Esophagus mucosa (tissue), 1 donor: Measurements from ENCODE around the gene RHBDL1. TPM values are rescaled to one million over a fixed set of nuclear protein-coding genes. Genes with fewer than 3 reads are reported as not detected.

Source experiments
- ATAC-seq: fragments of 200-7000 bp; cut with Tn5 transposase; one replicate; pipeline ENCODE4 v1.9.1; 2020
- total RNA-seq: library from RNA; stranded (reverse); gene quantifications from one replicate; pipeline ENCODE4 v1.2.4, GENCODE V29; 2023
- donor health status: DM: yes; HTN: yes; CAD: no.

Gene RHBDL1
- total RNA-seq, 1 donor from 2014 or later, result 1.0 TPM

GRCh38 chr16:675884-676564 is 553 bp downstream of the RHBDL1 start:
- no peak for ATAC-seq

DNA sequence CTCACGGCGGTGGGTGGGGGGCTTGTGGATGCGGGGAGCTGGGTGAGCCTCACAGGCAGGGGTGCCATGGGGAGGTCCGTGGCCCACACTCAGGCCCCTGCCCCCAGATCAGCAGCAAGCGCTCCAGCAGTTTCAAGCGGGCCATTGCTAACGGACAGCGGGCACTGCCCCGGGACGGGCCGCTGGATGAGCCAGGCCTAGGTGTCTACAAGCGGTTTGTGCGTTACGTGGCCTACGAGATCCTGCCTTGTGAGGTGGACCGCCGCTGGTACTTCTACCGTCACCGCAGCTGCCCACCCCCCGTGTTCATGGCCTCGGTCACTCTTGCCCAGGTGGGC is 1.1 kb downstream of the RHBDL1 start:
- no peak for ATAC-seq

DNA sequence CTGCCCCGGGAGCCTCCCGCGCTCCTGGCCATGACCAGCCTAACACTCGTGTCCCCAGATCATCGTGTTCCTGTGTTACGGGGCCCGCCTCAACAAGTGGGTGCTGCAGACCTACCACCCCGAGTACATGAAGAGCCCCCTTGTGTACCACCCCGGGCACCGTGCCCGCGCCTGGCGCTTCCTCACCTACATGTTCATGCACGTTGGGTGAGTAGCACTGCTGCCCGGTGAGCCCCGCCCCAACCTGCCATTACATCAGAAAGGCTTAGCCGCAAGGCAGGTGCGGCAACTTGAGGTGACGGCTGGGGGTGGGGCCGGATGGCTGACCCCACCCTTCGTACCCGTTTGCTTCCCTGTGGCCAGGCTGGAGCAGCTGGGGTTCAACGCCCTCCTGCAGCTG is 1.4 kb downstream of the RHBDL1 start:
- peak; percentile 67 for ATAC-seq

GRCh38 chr16:677316-678190 is 2.1 kb downstream of the RHBDL1 start:
- peak; percentile 0 for ATAC-seq

DNA sequence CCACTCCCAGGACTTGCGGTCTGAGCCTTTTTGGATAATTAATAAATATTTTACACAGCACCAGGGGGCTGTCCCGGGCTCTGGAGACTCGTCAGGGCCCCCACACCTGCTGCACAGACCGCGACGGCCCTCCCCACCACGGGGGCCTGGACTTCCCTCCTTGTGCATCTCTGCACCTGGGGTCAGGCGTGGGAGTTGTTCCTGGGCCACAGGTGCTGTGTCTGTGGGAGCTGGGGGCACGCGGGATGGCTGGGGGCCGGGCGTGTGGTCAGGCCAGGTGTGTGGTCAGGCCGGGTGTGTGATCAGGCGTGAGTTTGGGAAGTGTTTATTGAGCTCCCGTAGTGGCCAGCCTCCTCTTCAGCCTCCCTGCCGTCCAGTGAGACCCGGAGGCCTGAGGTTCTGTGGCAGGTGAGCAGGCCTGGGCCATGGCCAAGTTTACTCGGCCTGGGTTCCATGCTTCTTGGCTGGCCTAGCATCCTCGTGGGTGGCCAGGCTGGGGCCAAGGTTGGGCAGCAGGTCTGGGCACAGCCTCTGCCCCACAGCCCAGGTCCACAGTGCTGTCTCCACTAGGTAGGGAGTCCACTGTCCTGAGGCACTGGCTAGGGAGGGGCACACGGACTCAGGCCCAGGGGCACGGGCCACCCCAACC is 2.9 kb downstream of the RHBDL1 start:
- ATAC-seq, result no peak

DNA sequence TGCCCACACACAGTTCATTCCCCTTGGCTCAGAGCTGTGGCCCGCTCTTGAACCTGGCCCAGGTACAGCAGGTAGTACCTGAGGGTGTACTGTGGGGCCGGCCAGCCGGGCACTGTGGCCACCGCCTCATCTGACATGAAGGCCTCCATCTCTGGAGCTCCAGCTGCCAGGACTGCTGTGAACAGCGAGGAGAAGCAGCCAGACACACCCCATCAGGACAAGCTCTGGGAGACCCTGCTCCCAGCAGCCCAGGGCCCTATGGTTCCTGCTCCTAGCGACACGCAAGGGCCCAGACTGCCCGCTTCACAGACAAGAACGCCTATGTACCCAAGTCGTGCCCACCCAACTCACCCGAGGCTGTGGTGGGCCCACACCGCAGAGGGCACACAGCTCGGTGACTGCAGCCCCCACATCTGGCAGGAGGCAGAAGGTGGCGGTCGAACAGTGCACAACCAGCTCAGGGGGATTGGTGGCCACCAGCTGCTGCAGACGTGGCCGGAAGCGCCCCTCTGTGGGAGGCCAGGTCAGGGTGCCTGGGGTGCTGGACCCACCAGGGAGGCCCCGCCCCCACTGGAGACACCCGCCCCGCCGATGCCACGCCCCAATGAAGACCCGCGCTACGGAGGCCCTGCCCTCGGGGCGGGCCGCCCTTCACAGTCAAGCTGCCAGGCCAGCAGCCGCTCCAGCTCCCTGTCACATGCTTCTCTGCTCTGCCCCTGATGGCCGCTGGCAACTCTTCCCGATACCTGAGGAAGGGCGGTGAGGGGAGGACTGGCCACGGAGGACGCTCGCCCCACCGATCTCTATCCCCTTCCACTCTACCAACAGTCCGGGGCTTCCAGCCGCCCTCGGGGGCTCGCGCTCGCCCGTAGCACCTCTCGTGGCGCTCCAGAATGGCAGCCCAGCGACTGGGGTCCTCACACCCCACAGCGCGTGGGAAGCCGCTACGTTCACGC is 3.7 kb downstream of the RHBDL1 start:
- no peak for ATAC-seq

- peak; percentile 60 for ATAC-seq
Observed at GRCh38 chr16:679814-680624, 4.5 kb downstream of the RHBDL1 start, which contains the start of gene STUB1. TSS of gene STUB1 (plus strand) at chr16:680410. CDS start at chr16:680526, 116 bp downstream.

DNA sequence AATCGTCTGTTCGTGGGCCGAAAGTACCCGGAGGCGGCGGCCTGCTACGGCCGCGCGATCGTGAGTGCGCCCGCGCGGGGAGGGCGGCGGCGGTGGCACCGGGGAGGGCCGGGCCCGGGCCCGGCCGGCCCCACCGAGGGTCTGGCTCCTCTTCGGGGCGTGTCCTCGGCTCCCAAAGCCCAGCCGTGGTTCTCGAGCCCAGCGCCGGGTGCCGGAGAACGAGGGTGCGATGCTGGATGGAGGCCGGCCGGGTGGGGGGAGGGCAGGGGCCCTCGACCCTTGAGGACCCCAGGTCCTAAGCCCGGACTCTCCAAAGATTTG is 5.1 kb downstream of the RHBDL1 start:
- ATAC-seq, result no peak

DNA sequence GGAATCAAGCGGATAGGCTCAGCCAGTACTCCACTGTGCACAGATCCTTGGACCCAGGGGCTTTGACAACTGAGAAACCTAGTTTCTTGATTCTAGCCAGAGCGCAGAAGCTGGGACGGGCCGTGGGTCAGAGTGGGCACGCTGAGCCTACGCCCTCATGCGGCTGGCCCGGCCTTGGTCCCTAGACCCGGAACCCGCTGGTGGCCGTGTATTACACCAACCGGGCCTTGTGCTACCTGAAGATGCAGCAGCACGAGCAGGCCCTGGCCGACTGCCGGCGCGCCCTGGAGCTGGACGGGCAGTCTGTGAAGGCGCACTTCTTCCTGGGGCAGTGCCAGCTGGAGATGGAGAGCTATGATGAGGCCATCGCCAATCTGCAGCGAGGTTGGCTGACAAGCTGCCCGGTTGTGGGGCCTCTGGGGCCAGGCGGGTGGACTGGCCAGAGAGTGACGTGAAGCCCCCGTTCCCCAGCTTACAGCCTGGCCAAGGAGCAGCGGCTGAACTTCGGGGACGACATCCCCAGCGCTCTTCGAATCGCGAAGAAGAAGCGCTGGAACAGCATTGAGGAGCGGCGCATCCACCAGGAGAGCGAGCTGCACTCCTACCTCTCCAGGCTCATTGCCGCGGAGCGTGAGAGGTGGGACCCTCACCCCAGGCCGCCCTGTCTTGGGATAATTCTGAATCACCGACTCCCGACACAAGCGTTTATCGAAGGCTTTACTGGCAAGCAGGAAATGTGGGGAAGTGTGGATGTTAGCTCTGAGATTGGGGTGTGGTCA is 5.7 kb downstream of the RHBDL1 start:
- ATAC-seq, result no peak

DNA sequence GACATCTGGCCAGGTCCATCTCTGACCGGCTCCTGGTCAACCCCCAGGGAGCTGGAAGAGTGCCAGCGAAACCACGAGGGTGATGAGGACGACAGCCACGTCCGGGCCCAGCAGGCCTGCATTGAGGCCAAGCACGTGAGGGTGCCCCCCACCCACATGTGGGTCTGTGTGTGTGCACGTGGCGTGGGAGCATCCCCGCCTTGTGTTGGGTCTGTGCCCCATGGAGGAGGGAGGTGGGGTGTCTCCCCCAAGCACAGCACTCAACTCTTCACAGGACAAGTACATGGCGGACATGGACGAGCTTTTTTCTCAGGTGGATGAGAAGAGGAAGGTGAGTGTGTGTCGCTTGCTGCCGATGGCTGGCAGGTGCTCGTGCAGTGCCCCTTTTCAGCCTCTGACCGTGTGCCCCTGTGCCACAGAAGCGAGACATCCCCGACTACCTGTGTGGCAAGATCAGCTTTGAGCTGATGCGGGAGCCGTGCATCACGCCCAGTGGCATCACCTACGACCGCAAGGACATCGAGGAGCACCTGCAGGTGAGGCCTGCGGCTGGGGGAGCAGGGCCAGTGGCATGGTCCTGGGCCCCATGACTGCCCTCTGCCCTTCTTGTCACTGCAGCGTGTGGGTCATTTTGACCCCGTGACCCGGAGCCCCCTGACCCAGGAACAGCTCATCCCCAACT is 6.4 kb downstream of the RHBDL1 start:
- ATAC-seq, result no peak

DNA sequence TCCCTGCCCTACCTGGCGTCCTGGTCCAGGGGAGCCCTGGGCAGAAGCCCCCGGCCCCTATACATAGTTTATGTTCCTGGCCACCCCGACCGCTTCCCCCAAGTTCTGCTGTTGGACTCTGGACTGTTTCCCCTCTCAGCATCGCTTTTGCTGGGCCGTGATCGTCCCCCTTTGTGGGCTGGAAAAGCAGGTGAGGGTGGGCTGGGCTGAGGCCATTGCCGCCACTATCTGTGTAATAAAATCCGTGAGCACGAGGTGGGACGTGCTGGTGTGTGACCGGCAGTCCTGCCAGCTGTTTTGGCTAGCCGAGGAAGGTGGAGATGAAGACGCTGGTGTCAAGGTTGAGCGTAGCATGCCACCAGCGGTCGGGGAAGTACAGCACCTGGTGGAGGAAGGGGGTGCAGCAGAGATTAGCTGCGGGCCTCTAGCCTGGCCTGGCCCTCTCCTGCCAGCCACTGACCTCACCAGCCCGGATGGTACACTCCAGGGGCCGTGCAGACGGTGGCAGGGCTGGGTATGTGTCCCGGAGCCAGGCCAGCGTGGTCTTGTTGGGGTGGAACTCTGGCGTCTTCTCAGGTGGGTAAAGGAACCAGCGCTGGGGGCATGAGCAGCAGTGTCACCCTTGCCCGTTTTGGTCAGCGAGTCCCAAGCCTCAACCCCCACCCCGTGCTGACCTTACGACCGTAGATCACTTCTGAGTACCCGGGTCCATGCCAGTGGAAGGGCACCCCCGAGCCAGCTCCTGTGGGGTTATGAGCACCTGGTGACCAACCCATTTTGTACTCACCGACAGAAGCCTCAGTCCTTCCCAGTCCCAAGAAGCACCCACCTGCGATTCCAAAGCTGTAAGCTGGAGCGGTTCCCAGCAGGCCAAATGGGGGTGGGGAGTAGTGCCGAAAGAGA is 7.3 kb downstream of the RHBDL1 start:
- no peak for ATAC-seq

GRCh38 chr16:683396-684070 is 8.1 kb downstream of the RHBDL1 start:
- peak; percentile 0 for ATAC-seq

DNA sequence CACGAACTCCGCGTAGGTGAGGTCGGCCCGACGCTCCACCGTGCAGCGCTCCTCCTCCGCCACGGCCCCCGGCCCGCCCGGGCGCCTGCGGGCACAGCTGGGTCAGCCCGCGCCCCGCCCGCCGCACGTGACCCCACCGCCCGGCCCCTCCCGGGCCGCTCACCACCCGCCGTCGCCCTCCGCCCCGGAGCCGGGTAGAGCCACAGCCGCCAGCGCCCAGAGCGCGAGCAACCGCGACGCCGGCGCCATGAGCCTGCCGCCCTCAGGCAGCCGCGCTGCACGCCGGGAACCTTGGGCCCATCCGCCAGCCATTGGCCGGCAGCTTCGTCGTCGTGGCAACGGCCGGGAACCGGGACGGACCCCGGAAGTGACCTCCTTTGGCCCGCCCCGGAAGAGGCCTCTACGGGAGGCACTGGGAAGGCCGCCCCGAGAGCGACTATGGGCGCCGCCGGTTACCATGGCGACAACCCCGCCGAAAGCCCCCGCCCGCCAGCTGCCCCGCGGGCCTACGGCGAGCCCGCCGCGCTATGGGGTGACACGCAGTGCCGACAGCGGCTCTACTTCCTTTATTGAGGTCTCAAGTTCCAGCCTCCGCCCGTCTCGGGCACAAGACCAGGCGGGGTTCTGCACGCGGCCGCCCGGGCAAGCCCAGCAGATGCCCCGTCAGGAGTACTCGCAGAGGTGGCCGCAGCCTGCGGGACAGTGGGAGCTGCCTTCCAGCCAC is 8.8 kb downstream of the RHBDL1 start, which contains the start of gene JMJD8:
Gene JMJD8, minus strand, starts transcription at position 264 of the 724 bp plus-strand sequence. Its CDS starts 15 bp downstream, at position 249.
- peak; percentile 69 for ATAC-seq

GRCh38 chr16:684961-685696 is 9.7 kb downstream of the RHBDL1 start:
- no peak for ATAC-seq

- ATAC-seq, result no peak
Observed at GRCh38 chr16:685967-686366, 10.5 kb downstream of the RHBDL1 start.

GRCh38 chr16:686459-687260 is 11.2 kb downstream of the RHBDL1 start:
- no peak for ATAC-seq
